Trophoblast cell (in vitro differentiated cells and primary cell): ENCODE results near the gene FLACC1.

Source experiments
- DNase-seq, 2 donors: peaks; one replicate each; pipeline ENCODE4 v3.0.0-alpha.2; 2016
- H2AFZ ChIP-seq: 2 replicates; pipeline ENCODE4 v1.6.1; 2013; ENCODE audit warnings: low read length, moderate library complexity, mild to moderate bottlenecking; ENCODE audit not compliant: insufficient read depth, poor library complexity
- H2AK5ac ChIP-seq: 2 replicates; pipeline ENCODE4 v1.6.1; 2013; ENCODE audit warnings: mild to moderate bottlenecking, low read length
- H2BK120ac ChIP-seq: 2 replicates; pipeline ENCODE4 v1.6.1; 2013; ENCODE audit warnings: low read length, mild to moderate bottlenecking, moderate library complexity; ENCODE audit not compliant: insufficient read depth, poor library complexity
- H2BK12ac ChIP-seq: 2 replicates; pipeline ENCODE4 v1.6.1; 2013; ENCODE audit warnings: mild to moderate bottlenecking, low read length, moderate library complexity
- H2BK5ac ChIP-seq: 2 replicates; pipeline ENCODE4 v1.6.1; 2013; ENCODE audit warnings: low read length, low read depth, moderate library complexity, mild to moderate bottlenecking; ENCODE audit not compliant: poor library complexity
- H3K14ac ChIP-seq: 2 replicates; pipeline ENCODE4 v1.6.1; 2013; ENCODE audit warnings: mild to moderate bottlenecking, low read length
- H3K18ac ChIP-seq: 2 replicates; pipeline ENCODE4 v1.6.1; 2013; ENCODE audit warnings: mild to moderate bottlenecking, low read length
- H3K23ac ChIP-seq: 2 replicates; pipeline ENCODE4 v1.6.1; 2013; ENCODE audit warnings: low read length
- H3K27ac ChIP-seq: 2 replicates; pipeline ENCODE4 v1.5.1; 2013; ENCODE audit warnings: low read depth, mild to moderate bottlenecking, inconsistent platforms, low read length, moderate library complexity
- H3K27me3 ChIP-seq: 2 replicates; pipeline ENCODE4 v1.6.1; 2013; ENCODE audit warnings: inconsistent platforms, mild to moderate bottlenecking, low read length, moderate library complexity; ENCODE audit not compliant: insufficient read depth
- H3K36me3 ChIP-seq, 2 experiments: 1 replicate in 1 of 2; 2 replicates in 1 of 2; pipeline ENCODE4 v1.6.1; 2013; ENCODE audit warnings: low read length in 2 of 2, mild to moderate bottlenecking in 2 of 2, moderate library complexity in 1 of 2; ENCODE audit not compliant: insufficient read depth in 2 of 2, control insufficient read depth in 1 of 2
- H3K4ac ChIP-seq: 2 replicates; pipeline ENCODE4 v1.6.1; 2013; ENCODE audit warnings: low read depth, mild to moderate bottlenecking, low read length, moderate library complexity
- H3K4me1 ChIP-seq, 2 experiments: 1 replicate in 1 of 2; 2 replicates in 1 of 2; pipeline ENCODE4 v1.6.1; 2013; ENCODE audit warnings: low read length in 2 of 2, mild to moderate bottlenecking in 2 of 2, moderate library complexity in 1 of 2; ENCODE audit not compliant: insufficient read depth in 2 of 2, control insufficient read depth in 1 of 2
- H3K4me2 ChIP-seq: 2 replicates; pipeline ENCODE4 v1.6.1; 2013; ENCODE audit warnings: inconsistent platforms, mild to moderate bottlenecking, low read length, moderate library complexity
- H3K4me3 ChIP-seq: 2 replicates; pipeline ENCODE4 v1.5.1; 2013; ENCODE audit warnings: mild to moderate bottlenecking, low read depth, low read length, inconsistent platforms
- H3K79me1 ChIP-seq: one replicate; pipeline ENCODE4 v1.6.1; 2013; ENCODE audit warnings: low read length
- H3K79me2 ChIP-seq: 2 replicates; pipeline ENCODE4 v1.6.1; 2013; ENCODE audit warnings: low read length, mild to moderate bottlenecking; ENCODE audit not compliant: control insufficient read depth, insufficient read depth, poor library complexity
- H3K9ac ChIP-seq: 2 replicates; pipeline ENCODE4 v1.6.1; 2013; ENCODE audit warnings: mild to moderate bottlenecking, low read length
- H3K9me3 ChIP-seq: 2 replicates; pipeline ENCODE4 v1.6.1; 2013; ENCODE audit warnings: low read depth, mild to moderate bottlenecking, control low read depth, inconsistent platforms, low read length; ENCODE audit not compliant: insufficient read depth
- H4K12ac ChIP-seq: 2 replicates; pipeline ENCODE4 v1.6.1; 2013; ENCODE audit warnings: low read depth, mild to moderate bottlenecking, low read length, moderate library complexity
- H4K8ac ChIP-seq: 2 replicates; pipeline ENCODE4 v1.6.1; 2013; ENCODE audit warnings: low read depth, mild to moderate bottlenecking, low read length, moderate library complexity
- H4K91ac ChIP-seq: one replicate; pipeline ENCODE4 v1.6.1; 2013; ENCODE audit warnings: low read depth, mild to moderate bottlenecking, low read length, moderate library complexity
- WGBS: extraction: QIAGEN DNeasy Blood & Tissue Kit; methylation state at CpG from one replicate; pipeline ENCODE4 v1.1.7; 2013; ENCODE audit warnings: missing lambda C conversion rate; ENCODE audit not compliant: insufficient read length, insufficient coverage; ENCODE audit errors: extremely low coverage; 5-methylcytosine and 5-hydroxymethylcytosine counted together

Gene FLACC1

GRCh38 chr2:201269764-201270163, 87.4 kb downstream of the FLACC1 start:
- Histone ChIP-seq H3K4ac (no peak overlapping the region), H2AK5ac (no peak overlapping the region), H3K27me3 (no peaks in the 10 kb centered on the region), H4K8ac (no peak overlapping the region), H2BK5ac (no peak overlapping the region), H3K18ac (no peak overlapping the region), H4K12ac (no peak overlapping the region), H3K79me1 (no peaks in the 10 kb centered on the region), H3K4me1 (no peaks in the 10 kb centered on the region), H3K79me2 (no peaks in the 10 kb centered on the region), H3K9me3 (no peaks in the 10 kb centered on the region), H2BK12ac (no peak overlapping the region), H2BK120ac (no peak overlapping the region), H3K36me3 (no peaks in the 10 kb centered on the region), H3K14ac (no peak overlapping the region), H3K4me2 (no peak overlapping the region), H3K27ac (no peak overlapping the region), H2AFZ (no peak overlapping the region), H3K4me3 (no peak overlapping the region), H3K23ac (no peak overlapping the region), H4K91ac (no peak overlapping the region), H3K9ac (no peak overlapping the region)
- WGBS: no CpG with 5 or more reads among the region's 2 CpGs
- no peak for DNase-seq

GRCh38 chr2:201267278-201268030, 89.7 kb downstream of the FLACC1 start:
- Histone ChIP-seq H4K12ac (no peak overlapping the region), H3K27ac (no peak overlapping the region), H3K79me1 (no peaks in the 10 kb centered on the region), H3K27me3 (no peaks in the 10 kb centered on the region), H2BK12ac (no peak overlapping the region), H3K4me1 (no peaks in the 10 kb centered on the region), H3K9ac (no peak overlapping the region), H3K4me2 (no peak overlapping the region), H4K8ac (no peak overlapping the region), H2AK5ac (no peak overlapping the region), H3K23ac (no peak overlapping the region), H2BK120ac (no peak overlapping the region), H3K14ac (no peak overlapping the region), H4K91ac (no peak overlapping the region), H3K4ac (no peak overlapping the region), H3K18ac (no peak overlapping the region), H3K79me2 (no peaks in the 10 kb centered on the region), H3K4me3 (no peak overlapping the region), H3K36me3 (no peaks in the 10 kb centered on the region), H2BK5ac (no peak overlapping the region), H2AFZ (no peak overlapping the region), H3K9me3 (no peaks in the 10 kb centered on the region)
- DNase-seq: no peak
- no CpG with 5 or more reads among the region's 12 CpGs for WGBS

GRCh38 chr2:201266629-201267028, 90.5 kb downstream of the FLACC1 start:
- Histone ChIP-seq H3K36me3 (no peaks in the 10 kb centered on the region), H3K9me3 (no peaks in the 10 kb centered on the region), H3K18ac (no peak overlapping the region), H4K8ac (no peak overlapping the region), H2AFZ (no peak overlapping the region), H2BK12ac (no peak overlapping the region), H3K4me1 (no peaks in the 10 kb centered on the region), H3K27ac (no peak overlapping the region), H3K4me3 (no peak overlapping the region), H3K79me2 (no peaks in the 10 kb centered on the region), H4K12ac (no peak overlapping the region), H3K14ac (no peak overlapping the region), H3K4ac (no peak overlapping the region), H2BK5ac (no peak overlapping the region), H3K79me1 (no peaks in the 10 kb centered on the region), H4K91ac (no peak overlapping the region), H2AK5ac (no peak overlapping the region), H3K27me3 (no peaks in the 10 kb centered on the region), H3K4me2 (no peak overlapping the region), H2BK120ac (no peak overlapping the region), H3K9ac (no peak overlapping the region), H3K23ac (no peak overlapping the region)
- no CpG with 5 or more reads among the region's 2 CpGs for WGBS
- no peak for DNase-seq

GRCh38 chr2:201264472-201265173, 92.5 kb downstream of the FLACC1 start:
- Histone ChIP-seq H3K36me3 (no peaks in the 10 kb centered on the region), H4K12ac (no peak overlapping the region), H3K18ac (no peak overlapping the region), H3K4me3 (no peak overlapping the region), H4K8ac (no peak overlapping the region), H3K27me3 (no peaks in the 10 kb centered on the region), H3K9ac (no peak overlapping the region), H2AFZ (no peak overlapping the region), H3K14ac (no peak overlapping the region), H3K27ac (no peak overlapping the region), H2AK5ac (no peak overlapping the region), H3K4me2 (no peak overlapping the region), H2BK120ac (no peak overlapping the region), H3K79me1 (no peaks in the 10 kb centered on the region), H3K4me1 (peaks cover 0 to 4% of the 10 kb centered on the region in 2 experiments), H3K23ac (no peak overlapping the region), H3K4ac (no peak overlapping the region), H3K79me2 (no peaks in the 10 kb centered on the region), H2BK5ac (no peak overlapping the region), H4K91ac (no peak overlapping the region), H2BK12ac (no peak overlapping the region), H3K9me3 (no peaks in the 10 kb centered on the region)
- DNase-seq: peak in 1 of 2 donors; percentile 5
- WGBS: no CpG with 5 or more reads among the region's 7 CpGs
